Lower lobe of right lung (tissue), 2 donors: ENCODE data around the gene CAPN14. TPM values are rescaled to one million over a fixed set of nuclear protein-coding genes. Genes with fewer than 3 reads are reported as not detected.

ENCODE experiments used
- ATAC-seq, 2 donors: fragments of 200-7000 bp; cut with Tn5 transposase; one replicate each; pipeline ENCODE4 v1.9.1; 2020 to 2022; ENCODE audit warnings: mild to moderate bottlenecking in 2 of 2, moderate library complexity in 2 of 2
- DNase-seq: peaks from one replicate; pipeline ENCODE4 v3.0.0-alpha.2; 2020
- H3K27ac ChIP-seq: fragments of 200-600 bp; one replicate; pipeline ENCODE4 v1.8.0; 2022
- H3K27me3 ChIP-seq: fragments of 200-600 bp; one replicate; pipeline ENCODE4 v1.8.0; 2022; ENCODE audit warnings: low read depth
- H3K36me3 ChIP-seq: fragments of 200-600 bp; one replicate; pipeline ENCODE4 v1.8.0; 2022; ENCODE audit warnings: mild to moderate bottlenecking
- H3K4me1 ChIP-seq: fragments of 200-600 bp; one replicate; pipeline ENCODE4 v1.8.0; 2022
- H3K4me3 ChIP-seq: fragments of 200-600 bp; one replicate; pipeline ENCODE4 v1.8.0; 2022; ENCODE audit warnings: mild to moderate bottlenecking
- H3K9me3 ChIP-seq: fragments of 200-600 bp; one replicate; pipeline ENCODE4 v1.8.0; 2022
- CTCF ChIP-seq: fragments of 200-600 bp; IDR thresholded peaks from one replicate; pipeline ENCODE4 v1.8.0; 2022; ENCODE audit warnings: antibody characterized with exemption, mild to moderate bottlenecking
- intact Hi-C: fragments of 100-400 bp; cut with DNase I; formaldehyde crosslinking; loops from one replicate; pipeline ENCODE4 v1.11.0; 2022
- total RNA-seq: library from RNA; stranded (reverse); fragmentation: NEBNext Ultra II Directional; extraction: Animal tissue kit (Norgen Biotek cat#: 25700); gene quantifications from one replicate; pipeline ENCODE4 v1.2.1, GENCODE V29; 2021
- donor health status: DM: no; HTN: yes; CAD: no; lungs with severe emphysema.

CAPN14 gene
- total RNA-seq, 1 donor from 2014 or later: 0.15 TPM

- peak within 1 kb of the TSS; percentile 72 for H3K27ac ChIP-seq
- peak; percentile 88 for DNase-seq
- intact Hi-C loops: no loop called here
- no peaks in the 10 kb centered on the region for H3K9me3 ChIP-seq
- ATAC-seq: peak; percentile 97 to 99
- no peaks in the 10 kb centered on the region for H3K36me3 ChIP-seq
- peak; percentile 59 for TF ChIP-seq CTCF
- H3K27me3 ChIP-seq: no peaks in the 10 kb centered on the region
- peaks cover 22% of the 10 kb centered on the region for H3K4me1 ChIP-seq
- H3K4me3 ChIP-seq: peak within 1 kb of the TSS; percentile 69
These were observed 16.7 kb upstream of the CAPN14 start, which contains the start of gene EHD3 for GRCh38 chr2:31233741-31234682. Gene EHD3 (plus strand): TSS chr2:31234152. CDS start chr2:31234622, 470 bp downstream.

GRCh38 chr2:31233231-31233630 lies 15.9 kb upstream of the CAPN14 start:
- Histone ChIP-seq H3K36me3 (no peaks in the 10 kb centered on the region), H3K4me3 (peak overlapping the region; percentile 69), H3K27me3 (no peaks in the 10 kb centered on the region), H3K27ac (peak overlapping the region; percentile 72), H3K9me3 (no peaks in the 10 kb centered on the region), H3K4me1 (peaks cover 15% of the 10 kb centered on the region)
- no peak for DNase-seq
- intact Hi-C loops: no loop called here
- no peak for ATAC-seq
- TF ChIP-seq CTCF: no peak

GRCh38 chr2:31232586-31232985 lies 15.3 kb upstream of the CAPN14 start:
- Histone ChIP-seq H3K27me3 (no peaks in the 10 kb centered on the region), H3K4me3 (no peak overlapping the region), H3K9me3 (no peaks in the 10 kb centered on the region), H3K36me3 (no peaks in the 10 kb centered on the region), H3K27ac (no peak overlapping the region), H3K4me1 (peaks cover 15% of the 10 kb centered on the region)
- no peak for ATAC-seq
- DNase-seq: no peak
- TF ChIP-seq CTCF: no peak
- intact Hi-C loops: no loop called here

GRCh38 chr2:31231571-31232302 lies 14.4 kb upstream of the CAPN14 start:
- no peaks in the 10 kb centered on the region for H3K9me3 ChIP-seq
- H3K36me3 ChIP-seq: no peaks in the 10 kb centered on the region
- H3K27ac ChIP-seq: no peak overlapping the region
- no peak for TF ChIP-seq CTCF
- peaks cover 15% of the 10 kb centered on the region for H3K4me1 ChIP-seq
- H3K27me3 ChIP-seq: no peaks in the 10 kb centered on the region
- no peak overlapping the region for H3K4me3 ChIP-seq
- ATAC-seq (no peak), DNase-seq (no peak)
- intact Hi-C loops: no loop called here

GRCh38 chr2:31230751-31231150 lies 13.4 kb upstream of the CAPN14 start:
- intact Hi-C loops: no loop called here

More at GRCh38 chr2:31230751-31231150, 13.4 kb upstream of the CAPN14 start:
- no peaks in the 10 kb centered on the region for H3K27me3 ChIP-seq
- H3K4me3 ChIP-seq: no peak overlapping the region
- H3K9me3 ChIP-seq: no peaks in the 10 kb centered on the region
- no peaks in the 10 kb centered on the region for H3K36me3 ChIP-seq
- no peak for DNase-seq
- TF ChIP-seq CTCF: no peak
- H3K27ac ChIP-seq: no peak overlapping the region
- ATAC-seq: no peak
- H3K4me1 ChIP-seq: peaks cover 14% of the 10 kb centered on the region
